DMS114 treated with DMSO at 0.1 percent for 48 hours (cell line): ENCODE results near the gene EXD3.

Experiments used
- DNase-seq: peaks from one replicate; lab custom pipeline; 2025; ENCODE audit not compliant: unreplicated experiment; lab: John Stamatoyannopoulos, UW

EXD3 gene

DNA sequence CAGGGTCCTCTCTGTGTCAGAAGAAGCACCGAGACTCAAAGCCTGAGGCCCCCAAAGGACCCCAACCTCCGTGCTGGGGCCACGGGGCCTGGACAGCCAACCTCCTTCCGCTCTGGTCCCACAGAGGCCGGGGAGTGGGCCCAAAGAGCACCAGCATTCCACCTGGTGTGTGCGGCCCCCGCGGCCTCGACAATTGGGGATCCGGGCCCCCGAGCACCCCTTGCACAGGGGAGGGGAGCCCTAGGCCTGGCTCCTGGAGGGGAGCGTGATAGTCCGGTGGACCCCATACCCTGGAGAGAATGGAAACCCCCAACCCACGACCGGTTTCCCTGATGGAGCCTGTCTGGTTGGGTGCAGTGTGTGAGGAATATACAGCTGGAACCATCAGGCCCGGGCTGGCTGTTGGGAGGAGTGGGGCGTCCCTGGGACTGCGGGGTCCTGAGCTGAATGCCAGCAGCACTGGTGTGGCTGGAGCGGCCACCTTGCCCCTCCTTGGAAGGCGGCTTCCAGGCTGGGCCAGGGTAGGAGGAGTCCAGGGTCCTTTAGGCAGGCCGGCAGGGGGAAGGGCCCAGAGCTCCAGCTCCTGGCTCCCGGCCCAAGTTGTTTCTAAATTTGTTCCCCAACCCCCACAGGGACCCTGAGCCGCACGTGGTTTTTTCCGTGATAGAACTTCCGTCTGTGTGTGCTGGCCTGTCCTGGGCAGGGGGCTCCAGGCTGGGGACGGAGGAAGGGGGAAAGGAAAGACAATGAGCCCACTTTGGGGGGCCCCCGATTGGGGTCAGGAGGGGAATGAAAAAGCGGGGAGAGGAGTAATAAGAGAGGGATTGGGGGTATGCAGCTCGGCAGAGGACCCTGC lies 146.3 kb downstream of the EXD3 start:
- DNase-seq = no peak

- no peak for DNase-seq
These were observed 147.1 kb downstream of the EXD3 start for GRCh38 chr9:137275588-137276472.

DNA sequence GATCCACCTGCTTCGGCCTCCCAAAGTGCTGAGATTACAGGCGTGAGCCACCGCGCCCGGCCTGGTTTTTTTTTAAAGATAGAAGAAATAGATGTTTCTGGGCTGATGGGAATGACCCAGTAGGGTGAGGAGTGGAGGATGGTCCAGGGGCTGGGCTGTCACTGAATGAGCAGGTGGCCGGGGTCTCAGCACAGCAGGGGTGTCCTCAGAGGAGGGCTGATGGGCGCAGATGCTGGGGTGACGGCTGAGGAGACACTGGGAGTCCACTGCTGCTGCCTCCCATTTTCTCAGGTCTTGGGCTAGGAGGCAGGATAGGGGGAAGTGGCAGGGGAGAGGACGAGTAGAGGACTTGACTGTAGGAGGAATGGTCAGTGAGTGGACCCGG lies 147.8 kb downstream of the EXD3 start:
- DNase-seq = no peak

DNA sequence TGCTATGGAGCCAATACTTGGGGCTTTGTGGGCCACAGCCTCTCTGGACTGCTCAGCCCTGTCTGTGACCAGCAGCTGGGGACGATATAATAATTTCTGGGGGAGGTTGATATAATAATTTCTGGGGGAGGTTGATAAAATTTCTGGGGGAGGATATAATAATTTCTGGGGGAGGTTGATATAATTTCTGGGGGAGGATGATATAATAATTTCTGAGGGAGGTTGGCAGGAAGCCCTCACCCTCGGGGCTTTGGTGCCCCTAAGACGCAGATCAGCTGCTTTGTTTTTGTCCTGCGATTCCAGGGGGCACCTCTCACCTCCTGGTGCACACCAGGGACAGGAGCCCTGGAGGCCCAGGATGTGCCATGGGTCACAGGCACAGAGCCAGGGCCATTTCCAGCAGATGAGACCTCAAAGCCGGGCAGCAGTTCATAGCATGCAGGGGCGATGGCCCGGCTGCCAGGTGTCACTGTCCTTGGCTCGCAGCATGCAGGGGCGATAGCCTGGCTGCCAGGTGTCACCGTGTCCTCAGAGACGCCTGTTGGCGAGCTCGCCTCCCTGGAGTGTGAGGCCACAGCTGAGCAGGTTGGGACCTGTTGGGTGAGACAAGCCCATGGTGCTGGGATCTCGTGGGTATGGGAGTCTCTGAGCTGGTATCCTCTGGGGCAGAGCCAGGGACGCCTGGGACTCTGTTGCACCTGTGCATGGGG lies 149.2 kb downstream of the EXD3 start:
- no peak for DNase-seq

GRCh38 chr9:137273095-137273490 lies 149.9 kb downstream of the EXD3 start:
- DNase-seq = no peak

- DNase-seq = no peak
These were observed 150.5 kb downstream of the EXD3 start for GRCh38 chr9:137272241-137273094.

GRCh38 chr9:137271696-137272076 lies 151.3 kb downstream of the EXD3 start:
- DNase-seq = no peak

DNA sequence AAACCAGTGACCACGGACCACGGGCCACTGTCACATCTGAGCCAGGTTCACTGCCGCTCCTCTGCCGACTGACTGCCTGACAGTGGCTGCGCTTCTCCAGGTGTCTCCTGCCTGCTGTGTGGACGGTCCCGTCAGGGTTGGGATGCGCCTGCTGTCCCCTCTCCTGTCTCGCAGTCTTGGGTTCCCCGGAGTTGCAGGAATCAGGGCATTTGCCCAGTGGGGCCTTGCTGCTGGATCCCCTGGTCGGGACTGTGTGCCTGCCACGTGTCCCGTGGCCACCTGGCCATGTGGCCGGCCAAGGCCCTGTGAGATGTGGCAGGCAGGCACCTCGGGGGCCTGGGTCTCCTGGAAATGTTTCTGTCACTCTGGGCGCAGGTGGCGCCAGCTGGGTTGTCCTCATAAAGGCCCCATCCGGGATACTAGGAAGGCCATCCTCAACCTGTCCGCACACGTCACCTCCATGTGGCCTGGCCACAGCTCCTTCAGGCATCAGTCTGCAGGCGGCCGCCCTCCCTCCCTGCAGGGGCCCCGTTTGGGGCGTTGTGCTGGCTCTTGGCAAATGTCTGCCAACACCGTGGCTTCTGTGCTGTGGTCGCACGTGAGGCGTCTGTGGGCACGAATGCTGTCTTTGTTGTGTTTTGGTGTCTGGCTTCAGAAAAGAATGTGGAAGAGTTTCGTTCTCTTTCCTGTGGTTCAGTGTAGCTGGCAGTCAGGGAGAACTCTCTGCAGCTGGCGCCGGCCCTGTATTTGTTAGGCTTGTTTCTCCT lies 151.8 kb downstream of the EXD3 start:
- DNase-seq = no peak

- DNase-seq = no peak
These were observed 153.7 kb downstream of the EXD3 start for GRCh38 chr9:137269231-137269772.

DNA sequence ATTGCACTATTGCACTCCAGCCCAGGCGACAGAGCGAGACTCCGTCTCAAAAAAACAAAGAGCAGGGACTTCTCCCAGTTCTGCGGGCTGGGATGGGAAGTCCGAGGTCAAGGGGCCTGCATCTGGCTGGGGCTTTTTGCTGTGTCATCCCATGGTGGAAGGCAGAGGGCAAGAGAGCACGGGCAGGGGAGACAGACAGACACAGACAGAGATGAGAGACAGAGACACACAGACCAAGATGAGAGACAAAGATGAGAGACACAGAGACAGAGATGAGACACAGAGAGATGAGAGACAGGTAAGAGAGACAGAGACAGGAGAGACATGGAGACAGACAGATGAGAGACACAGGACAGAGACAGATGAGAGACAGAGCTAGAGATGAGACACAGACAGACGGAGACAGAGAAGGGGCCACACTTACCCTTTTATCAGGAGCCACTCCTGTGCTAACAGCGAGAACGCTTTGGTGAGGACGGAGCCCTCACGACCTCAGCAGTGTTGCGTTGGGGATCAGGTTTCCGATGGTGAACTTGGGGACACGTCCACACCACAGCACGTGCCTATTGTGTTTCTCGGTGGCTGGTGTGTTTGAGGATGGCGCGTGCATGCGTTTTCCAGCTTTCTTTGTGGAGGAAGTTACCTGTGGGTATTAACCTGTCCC lies 154.3 kb downstream of the EXD3 start:
- no peak for DNase-seq

GRCh38 chr9:137267933-137268355 lies 155.0 kb downstream of the EXD3 start:
- DNase-seq = no peak

GRCh38 chr9:137266585-137267453 lies 156.1 kb downstream of the EXD3 start:
- no peak for DNase-seq

GRCh38 chr9:137266162-137266527 lies 156.8 kb downstream of the EXD3 start:
- DNase-seq = no peak

- DNase-seq = no peak
These were observed 157.3 kb downstream of the EXD3 start for GRCh38 chr9:137265496-137266161.

DNA sequence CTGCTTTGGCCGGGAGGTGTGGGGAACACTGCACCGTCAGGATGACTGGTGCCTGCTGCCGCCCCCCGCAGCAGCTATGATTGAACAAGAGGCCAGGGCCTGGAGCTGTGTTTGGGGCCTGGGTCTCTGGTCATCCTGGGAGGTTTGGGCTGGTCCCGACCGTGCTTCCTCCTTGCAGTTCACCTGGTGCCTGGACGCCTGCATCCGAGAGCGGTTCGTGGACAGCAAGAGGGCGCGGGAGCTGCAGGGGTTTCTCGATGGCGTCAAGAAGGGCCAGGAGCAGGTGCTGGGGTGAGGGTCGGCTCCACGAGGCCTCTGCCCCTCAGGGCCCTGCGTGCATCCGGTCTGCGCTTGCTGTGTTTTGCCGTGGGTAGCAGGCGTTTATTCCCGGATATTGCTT lies 158.9 kb downstream of the EXD3 start:
- DNase-seq = no peak

GRCh38 chr9:137263506-137263905 lies 159.5 kb downstream of the EXD3 start:
- DNase-seq = no peak

DNA sequence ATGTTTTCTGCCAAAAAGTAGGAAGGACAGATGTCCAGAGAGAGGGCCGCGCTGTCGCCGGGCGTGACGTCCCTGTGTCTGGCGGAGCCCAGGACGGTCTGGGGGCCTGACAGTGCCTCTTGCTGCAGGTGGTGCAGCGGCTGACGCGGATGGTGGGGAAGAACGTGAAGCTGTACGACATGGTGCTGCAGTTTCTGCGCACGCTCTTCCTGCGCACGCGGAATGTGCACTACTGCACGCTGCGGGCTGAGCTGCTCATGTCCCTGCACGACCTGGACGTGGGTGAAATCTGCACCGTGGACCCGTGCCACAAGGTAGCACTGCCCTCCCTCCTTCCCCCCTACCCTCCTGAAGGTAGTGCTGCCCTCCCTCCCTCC lies 160.1 kb downstream of the EXD3 start:
- no peak for DNase-seq
